Activated T-helper 1 cell treated with Interleukin-2 at 50 U/mL for 16 hours (primary cell): ENCODE data around the gene TGFB1.
"Not testable (repeated sequence)": the region's sequence is repeated elsewhere in the genome, so short reads cannot be mapped to it uniquely, and the experiment has no call there.

ENCODE experiments used
- DNase-seq: peaks from one replicate; pipeline ENCODE4 v3.0.0-alpha.2; 2020; ENCODE audit warnings: low read depth

TGFB1 gene

DNA sequence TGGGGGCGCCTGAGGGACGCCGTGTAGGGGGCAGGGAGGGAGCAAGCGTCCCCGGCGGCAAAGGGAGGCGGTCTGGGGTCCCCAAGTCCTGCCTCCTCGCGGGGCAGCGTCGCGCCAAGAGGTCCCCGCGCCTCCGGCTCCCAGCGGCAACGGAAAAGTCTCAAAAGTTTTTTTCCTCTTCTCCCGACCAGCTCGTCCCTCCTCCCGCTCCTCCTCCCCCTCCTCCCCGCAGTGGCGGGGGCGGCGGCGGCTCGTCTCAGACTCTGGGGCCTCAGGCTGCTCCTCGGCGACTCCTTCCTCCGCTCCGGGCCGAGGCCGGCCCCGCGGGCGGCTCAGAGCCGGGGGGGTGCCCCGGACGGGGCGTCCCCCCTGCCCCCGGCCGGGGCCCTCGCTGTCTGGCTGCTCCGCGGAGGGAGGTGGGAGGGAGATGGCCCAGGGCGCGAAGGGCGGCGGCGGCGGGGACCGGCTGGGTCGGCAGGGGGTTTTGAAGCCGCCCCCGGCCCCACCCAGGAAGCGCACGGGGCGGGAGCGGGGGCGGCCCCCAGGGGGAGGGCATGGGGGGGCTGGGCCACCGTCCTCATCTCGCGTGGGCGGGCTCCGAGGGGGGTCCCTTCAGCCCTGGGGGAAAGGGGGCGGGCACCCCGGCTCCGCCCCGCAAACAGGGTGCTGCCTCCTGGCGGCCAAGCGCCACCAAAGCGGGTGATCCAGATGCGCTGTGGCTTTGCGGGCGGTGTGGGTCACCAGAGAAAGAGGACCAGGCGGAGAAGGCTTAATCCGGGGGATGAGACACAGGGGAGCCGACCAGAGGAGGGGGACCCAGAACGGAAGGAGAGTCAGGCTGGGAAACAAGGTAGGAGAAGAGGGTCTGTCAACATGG is at the start of gene TGFB1:
Gene TGFB1 (minus strand): TSS at position 457 of the 877 bp plus-strand sequence. CDS start 878 bp downstream, outside the sequence.
- peak; percentile 93 for DNase-seq

DNA sequence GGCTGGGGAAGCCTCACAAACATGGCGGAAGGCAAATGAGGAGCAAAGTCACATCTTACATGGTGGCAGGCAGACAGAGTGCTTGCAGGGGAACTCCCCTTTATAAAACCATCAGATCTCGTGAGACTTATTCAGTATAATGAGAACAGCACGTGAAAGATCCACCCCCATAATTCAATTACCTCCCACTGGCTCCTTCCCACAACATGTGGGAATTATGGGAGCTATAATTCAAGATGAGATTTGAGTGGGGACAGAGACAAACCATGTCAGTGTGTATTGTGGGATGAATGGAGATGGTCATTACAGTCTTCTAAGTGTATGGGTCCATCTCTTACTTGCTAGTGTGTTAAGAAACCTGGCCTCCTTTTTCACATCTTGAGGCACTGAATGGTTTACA is 48.3 kb upstream of the TGFB1 start:
- DNase-seq, result no peak

DNA sequence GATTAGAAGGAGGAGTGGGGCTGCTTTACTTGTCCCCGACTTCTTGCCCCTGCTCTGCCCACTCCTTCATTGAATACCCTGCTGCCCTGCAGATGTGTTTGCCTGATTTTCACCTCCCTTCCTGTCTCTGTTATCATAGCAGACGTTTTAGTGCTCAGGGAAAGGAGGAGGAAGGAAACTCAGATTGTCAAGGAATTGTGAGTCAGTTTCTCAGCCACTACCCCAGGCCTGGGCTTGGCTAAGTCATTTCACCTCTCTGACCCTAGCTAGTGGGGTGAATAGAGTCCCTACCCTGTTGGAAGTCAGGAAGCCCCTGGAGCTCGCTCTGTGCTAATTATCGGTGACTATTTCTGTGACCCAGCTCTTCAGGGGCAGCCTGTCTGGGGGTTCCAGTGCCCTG is 47.8 kb upstream of the TGFB1 start:
- DNase-seq, result no peak

DNA sequence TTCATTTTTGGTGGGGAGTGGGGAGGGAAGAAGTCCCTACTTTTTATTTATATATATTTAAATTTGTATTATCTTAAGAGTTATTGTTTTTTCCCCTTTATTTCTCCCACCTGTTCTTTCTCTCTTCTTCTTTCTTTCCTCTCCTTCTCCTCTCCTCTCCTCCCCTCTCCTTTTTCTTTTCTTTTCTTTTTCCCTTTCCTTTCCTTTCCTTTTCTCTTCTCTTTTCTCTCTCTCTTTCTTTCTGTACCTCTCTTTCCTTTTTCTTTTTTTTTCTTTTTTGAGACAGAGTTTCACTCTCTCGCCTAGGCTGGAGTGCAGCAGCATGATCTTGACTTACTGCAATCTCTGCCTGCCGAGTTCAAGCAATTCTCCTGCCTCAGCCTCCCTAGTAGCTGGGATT is 45.8 kb upstream of the TGFB1 start:
- DNase-seq, result no peak

DNA sequence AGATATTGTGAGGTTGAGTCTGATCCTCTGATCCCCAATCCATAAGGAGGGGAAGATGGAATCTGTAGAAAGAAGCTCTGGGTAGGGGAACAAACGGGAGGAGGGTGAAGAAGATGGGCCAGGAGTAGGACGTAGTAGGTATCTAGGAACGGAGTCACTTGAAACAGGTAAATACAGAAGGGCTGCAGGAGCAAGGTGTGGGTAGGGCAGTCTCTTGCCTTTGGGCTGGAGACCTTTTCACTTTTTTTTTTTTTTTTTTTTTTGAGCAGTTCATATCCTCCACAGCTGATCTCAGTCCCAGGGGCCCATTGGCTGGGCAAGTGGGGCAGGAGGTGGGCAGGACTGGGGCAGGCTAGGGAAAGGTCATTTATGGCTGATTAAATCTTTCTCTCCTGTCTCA is 45.4 kb upstream of the TGFB1 start:
- DNase-seq, result no peak

DNA sequence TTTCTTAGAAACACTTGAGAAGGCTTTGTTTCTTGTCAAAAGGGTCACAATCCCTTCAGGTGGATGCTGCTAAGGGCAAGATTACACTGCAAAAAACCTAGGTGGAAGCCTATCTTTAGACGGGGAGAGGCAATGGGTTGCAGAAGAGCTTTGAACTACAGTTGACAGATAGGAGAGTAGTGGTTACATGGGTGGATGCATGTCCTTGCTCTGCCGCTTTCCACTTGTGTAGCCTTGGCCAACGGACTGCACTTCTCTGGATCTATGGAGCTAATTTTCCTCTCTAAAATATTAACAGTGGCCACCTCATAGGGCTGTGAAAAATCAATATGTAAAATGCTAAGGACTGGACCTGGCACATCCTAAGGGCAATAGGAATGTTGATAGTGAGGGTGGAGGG is 44.9 kb upstream of the TGFB1 start:
- no peak for DNase-seq

DNA sequence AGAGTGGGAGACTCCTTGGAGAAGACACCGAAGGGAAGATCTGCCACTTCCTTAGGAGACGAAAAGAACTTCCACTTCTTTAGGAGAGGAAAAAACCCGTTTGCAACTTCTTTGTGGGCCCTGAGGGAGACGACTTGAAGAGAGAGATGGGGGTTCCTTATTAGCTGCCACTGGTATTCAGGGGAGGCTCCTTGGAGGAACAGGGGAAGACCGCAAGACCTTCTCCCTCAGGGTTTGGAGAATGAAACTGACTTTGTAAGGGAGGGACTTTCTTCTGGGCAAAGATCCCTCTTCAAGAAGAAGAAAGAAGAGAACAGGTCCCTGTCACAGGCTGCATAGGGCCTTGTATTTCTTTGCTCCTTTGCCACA is 44.3 kb upstream of the TGFB1 start:
- DNase-seq, result no peak

DNA sequence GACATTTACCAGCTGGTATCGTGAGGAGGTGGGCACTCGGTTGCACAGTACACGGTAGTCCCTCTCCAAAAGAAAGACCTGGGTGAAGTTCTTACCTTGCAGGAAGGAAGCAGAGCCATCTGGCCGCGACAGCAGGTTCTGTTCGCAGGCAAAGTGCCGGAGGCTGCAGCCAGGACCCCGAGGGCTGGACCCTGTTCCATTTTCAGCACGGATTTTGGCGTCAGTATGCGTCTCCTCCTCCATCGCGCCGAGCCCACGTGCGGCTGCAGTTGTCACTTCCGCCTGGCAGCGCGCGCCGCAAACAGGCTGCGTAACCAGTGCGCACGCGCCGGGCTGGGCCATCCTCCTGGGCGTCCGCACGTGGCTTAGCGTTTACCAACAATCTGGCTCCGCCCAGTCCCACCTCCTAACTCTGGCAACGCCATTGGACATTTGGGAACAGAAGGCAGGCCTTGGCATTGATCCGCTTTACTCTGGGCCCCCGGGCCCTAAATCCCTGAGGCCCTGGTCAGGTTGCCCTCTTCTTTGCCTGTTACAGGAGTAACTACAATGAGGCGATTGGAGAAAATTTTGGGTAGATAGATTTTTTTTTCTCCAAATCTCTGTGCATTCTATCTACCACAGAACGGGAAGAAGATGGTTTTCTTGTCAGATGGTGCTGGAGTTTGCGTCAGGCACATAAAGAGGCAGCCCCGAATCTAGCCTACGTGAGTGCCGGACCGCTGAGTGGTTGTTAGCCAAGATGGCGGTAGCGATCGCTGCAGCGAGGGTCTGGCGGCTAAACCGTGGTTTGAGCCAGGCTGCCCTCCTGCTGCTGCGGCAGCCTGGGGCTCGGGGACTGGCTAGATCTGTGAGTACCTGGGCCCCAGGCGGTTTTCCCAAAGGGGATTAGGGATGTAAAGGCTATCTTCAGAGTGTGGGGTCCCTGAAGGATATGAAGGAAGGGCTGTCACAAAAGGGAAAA is 43.6 kb upstream of the TGFB1 start, which contains the start of the genes BCKDHA and EXOSC5:
Gene BCKDHA (plus strand): TSS at position 733 of the 964 bp plus-strand sequence. CDS start 10 bp downstream, at position 743.
Gene EXOSC5 (minus strand): TSS at position 274 of the 964 bp plus-strand sequence. CDS start 31 bp downstream, at position 243.
- DNase-seq, result peak; percentile 99

DNA sequence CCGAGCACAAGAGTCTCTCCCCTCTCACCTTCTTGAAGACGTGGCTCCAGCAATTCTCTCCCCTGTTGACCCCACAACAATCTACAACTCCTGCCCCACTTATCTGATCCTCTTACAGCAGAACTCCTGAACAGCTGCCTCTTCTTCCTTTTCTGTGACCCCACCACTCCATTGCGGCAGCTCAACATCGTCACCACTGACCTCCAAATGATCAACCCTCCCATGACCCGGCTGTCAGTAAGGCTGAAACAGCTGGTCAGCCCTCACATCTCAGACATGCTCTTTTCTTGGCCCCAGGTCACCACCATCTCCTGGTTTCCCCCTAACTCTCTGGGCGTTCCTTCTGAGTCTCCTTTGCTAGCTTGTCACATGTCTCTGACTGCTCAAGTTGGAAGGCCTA is 41.6 kb upstream of the TGFB1 start:
- DNase-seq, result no peak

DNA sequence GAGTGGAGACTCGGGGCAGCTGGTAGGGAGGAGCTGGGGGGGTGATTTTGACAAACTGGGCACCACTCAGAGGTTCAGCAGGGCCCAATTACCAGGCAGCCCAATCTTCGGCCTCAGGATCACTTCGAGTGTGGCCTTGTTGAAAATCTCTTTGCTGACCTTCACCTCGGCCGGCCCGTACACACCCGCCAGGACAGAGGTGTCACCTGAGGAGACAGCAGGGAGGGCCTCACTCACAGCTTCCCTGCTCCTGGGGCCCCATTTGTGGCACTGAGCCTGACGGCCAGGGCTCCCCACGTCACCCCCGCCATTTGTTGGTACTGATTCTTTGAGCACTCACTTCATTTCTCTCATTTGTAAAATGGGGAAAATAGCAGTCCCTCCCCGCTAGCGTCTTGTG is 39.1 kb upstream of the TGFB1 start:
- no peak for DNase-seq

DNA sequence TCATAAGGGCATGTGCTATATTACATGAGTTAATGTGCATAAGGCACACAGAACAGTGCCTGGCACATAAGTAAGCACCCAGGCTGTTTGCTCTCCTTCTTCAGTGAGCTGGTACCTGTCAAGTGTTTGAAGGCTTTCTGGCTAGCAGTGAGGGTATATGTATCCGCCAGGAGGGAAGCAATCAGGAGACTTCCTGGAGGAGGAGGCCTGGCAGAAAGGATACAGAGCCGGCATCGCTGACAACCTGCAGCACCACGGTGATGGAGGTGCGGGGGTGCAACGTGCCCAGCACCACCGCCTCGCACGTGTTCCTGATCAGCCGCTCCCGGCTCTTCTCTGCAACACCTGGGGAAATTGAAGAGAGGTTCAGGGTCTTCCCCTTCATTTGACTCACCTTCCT is 37.9 kb upstream of the TGFB1 start:
- DNase-seq, result no peak

DNA sequence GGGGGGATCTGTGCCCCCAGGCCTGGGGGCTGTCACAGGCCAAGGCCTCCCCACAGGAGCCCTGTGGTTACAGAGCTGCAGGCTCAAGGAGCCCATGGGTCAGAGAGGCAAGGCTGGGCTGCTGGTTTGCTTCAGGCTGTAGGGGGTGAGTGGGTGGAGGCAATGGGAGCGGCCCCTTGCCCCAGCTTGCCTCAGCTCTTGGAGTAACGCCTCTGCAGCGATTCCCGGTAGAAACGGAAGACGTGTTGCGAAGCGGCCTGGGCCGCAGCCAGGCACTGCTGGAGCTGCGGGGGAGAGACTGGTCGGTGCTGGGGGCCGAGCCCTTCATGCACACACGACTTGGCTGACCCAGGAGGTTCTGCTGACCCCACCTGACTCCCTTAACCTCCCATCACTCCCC is 32.7 kb upstream of the TGFB1 start:
- DNase-seq, result no peak

DNA sequence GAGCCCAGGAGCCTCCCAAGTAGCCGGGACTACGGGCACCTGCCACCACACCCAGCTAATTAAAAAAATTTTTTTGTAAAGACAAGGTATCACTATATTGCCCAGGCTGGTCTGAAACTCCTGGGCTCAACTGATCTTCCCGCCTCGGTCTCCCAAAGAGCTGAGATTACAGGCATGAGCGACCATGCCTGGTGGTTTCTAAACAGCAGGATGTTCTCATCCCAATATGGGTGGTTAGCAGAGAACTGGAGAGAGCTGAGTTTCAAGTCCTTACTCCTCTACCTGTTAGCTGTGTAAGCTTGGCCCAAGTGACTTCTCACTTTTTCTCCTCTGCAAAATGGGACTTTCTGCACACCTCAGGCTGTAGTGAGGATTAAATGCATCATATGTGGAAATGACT is 30.6 kb upstream of the TGFB1 start:
- no peak for DNase-seq

DNA sequence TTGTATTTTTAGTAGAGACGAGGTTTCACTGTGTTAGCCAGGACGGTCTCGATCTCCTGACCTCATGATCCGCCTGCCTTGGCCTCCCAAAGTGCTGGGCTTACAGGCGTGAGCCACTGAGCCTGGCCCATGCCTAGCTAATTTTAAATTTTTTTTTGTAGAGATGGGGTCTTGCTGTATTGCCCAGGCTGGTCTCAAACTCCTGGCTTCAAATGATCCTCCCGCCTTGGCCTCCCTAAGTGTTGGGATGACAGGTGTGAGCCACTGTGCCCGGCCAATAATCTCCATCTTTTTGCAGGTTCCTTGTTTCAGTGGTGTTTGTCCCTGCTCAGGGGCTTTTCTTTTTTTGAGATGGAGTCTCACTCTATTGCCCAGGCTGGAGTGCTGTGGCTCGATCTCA is 27.8 kb upstream of the TGFB1 start:
- DNase-seq, result not testable (repeated sequence)

DNA sequence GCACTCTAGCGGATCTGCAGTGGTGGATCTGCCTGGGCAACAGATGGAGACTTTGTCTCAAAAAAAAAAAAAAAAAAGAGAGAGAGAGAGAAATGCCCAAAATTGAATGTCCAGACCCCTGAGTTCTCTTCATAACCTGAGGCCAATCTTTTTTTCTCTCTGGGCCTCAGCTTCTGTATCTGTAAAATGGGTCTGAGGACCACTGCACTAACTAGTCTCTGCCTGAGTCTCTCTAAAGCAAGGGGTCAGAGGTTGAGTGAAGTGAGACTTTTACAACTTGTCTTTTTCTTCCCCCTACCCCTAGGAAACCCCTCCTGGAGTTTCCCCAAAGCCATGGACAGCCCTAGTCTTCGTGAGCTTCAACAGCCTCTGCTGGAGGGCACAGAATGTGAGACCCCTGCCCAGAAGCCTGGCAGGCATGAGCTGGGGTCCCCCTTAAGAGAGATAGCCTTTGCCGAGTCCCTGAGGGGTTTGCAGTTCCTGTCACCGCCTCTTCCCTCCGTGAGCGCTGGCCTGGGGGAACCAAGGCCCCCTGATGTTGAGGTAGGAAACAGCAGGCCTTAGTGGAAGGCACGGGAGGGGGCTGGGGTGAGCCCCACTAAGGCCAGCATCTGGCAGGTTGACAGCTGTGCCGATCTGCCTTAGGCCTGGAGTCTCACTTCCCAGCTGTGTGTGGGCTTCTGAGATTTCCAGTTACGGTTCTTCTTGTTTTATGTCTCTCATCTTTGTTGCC is 24.4 kb upstream of the TGFB1 start:
- DNase-seq, result no peak

DNA sequence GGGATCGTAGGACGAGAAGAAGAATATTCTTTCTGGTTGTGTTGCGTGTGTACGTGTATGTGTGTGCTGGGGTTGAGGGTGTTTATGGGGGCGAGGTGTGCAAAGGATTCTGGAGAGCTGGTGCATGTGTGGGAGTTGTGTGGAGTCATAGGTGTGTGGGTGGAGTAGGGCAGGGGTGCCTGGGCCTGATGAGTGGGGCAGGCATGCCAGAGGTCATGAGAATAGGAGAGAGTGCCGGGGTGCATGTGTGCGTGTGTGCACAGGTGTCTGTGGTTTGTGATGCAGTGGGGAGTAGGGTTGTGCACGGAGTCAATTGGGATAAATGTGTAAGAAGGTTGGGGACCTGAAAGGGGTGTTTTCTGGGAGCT is 23.3 kb upstream of the TGFB1 start:
- DNase-seq, result no peak

DNA sequence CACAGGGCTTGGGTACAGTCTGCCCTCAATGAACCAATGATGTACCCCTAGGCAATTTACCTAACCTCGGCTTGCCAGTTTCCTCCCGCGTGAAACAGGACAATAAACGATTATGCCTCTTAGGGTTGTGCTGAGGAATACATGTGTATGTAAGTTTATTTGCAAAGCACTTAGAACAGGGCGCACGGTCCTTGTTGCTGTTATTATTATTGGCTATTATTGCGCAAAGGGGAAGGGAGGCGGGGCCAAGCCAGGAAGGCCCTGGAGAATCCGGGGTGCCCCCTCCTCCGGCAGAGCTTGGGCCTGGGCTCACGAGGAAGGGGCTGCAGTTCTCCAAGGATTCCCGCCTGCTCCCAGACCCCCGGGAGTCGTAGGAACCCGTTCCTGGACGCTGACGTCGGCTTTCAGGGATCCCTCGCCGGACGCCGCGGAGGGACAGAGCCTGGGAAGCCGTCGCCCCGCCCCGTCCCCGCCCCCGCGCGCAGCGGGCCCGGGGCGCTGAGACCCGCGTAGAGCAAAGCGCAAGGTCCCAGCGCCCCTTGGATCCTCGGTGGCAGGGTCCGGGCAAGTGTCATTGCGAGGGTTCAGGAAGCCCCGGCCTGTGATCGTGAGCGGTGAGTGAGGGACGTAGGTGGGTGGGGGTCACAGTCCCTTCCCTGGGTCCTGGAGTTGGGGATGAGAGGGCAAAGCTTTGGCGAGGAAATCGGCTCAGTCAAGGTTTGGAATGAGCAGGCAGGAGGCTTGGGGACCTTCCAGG is 22.7 kb upstream of the TGFB1 start, which contains the start of gene TMEM91:
Gene TMEM91 (plus strand): TSS at position 293 of the 757 bp plus-strand sequence. CDS start 1,777 bp downstream, outside the sequence.
- no peak for DNase-seq

DNA sequence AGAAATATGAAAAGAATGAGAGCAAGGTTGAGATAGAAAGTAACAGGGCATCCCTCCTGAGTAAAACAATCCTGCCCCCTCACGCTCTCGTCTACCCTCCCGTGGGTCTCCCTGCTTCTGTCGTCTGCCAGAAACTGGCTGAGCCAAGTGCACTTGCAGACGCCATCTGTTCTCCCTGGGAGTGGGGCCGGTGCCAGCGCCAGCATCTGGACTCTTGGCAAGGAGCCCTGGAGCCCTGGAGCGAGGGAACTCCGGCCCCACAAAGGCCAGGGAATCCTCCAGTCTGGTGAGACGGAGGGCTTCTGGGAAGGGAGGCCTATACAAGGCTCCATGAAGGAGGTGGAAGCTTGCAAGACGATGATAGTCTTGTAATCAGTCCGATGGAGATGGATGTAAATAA is 20.3 kb upstream of the TGFB1 start:
- DNase-seq, result no peak

DNA sequence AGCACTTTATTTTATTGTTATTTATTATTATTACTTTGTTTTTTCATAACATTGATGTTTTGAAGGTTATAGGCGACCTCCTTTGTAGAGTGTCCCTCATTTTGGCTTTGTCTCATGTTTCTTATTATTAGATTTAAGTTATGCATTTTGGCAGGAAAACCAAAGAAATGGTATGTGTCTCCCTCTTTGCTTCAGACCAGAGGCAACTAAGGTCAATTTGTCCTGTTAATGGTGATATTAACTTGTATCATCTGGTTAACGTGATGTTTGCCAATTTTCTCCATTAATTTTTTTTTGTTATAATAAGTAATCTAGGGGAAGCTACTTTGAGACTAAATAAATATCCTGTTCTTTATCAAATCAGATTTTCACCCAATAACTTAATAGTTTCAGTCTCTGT is 18.8 kb upstream of the TGFB1 start:
- no peak for DNase-seq

DNA sequence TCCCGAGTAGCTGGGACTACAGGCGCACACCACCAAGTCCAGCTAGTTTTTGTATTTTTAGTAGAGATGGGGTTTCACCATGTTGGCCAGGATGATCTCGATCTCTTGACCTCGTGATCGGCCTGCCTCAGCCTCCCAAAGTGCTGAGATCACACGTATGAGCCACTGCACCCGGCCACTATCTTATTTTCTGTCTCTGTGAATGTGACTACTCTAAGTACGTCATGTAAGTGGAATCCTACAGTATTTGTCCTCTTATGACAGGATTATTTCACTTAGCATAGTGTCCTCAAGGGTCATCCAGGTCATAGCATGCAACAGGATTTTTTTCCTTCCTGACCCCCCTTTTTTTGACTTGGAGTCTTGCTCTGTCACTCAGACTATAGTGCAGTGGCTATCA is 17.8 kb upstream of the TGFB1 start:
- DNase-seq, result no peak

DNA sequence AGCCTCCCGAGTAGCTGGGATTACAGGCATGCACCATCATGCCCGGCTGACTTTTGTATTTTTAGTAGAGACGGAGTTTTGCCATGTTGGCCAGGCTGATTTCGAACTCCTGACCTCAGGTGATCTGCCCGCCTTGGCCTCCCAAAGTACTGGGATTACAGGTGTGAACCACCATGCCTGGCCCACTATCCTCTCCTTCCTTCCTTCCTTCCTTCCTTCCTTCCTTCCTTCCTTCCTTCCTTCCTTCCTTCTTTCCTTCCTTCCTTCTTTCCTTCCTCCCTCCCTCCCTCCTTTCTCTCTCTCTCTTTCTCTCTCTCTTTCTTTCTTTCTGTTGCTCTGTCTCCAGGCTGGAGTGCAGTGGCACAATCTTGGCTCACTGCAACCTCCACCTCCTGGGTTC is 17.4 kb upstream of the TGFB1 start:
- not testable (repeated sequence) for DNase-seq
